Vagina (tissue), 2 donors: ENCODE data around the gene PNLIPRP3. TPM values are rescaled to one million over a fixed set of nuclear protein-coding genes. Genes with fewer than 3 reads are reported as not detected.

ENCODE experiments used
- DNase-seq, 2 donors: peaks; one replicate each; pipeline ENCODE4 v3.0.0-alpha.2; 2017; ENCODE audit errors: extremely low spot score in 2 of 2
- H3K27ac ChIP-seq: fragments of 200-600 bp; sonication (generic); one replicate; pipeline ENCODE4 v1.5.1; 2019
- H3K27me3 ChIP-seq: fragments of 200-600 bp; sonication (generic); one replicate; pipeline ENCODE4 v1.5.1; 2019
- H3K36me3 ChIP-seq, 2 donors: fragments of 200-600 bp; sonication (generic); one replicate each; pipeline ENCODE4 v1.5.1; 2017 to 2019
- H3K4me1 ChIP-seq: fragments of 200-600 bp; sonication (generic); one replicate; pipeline ENCODE4 v1.5.1; 2019
- H3K4me3 ChIP-seq, 2 donors: fragments of 200-600 bp; sonication (generic); 1 replicate in 1 of 2; 2 replicates in 1 of 2; pipeline ENCODE4 v1.5.1; 2016 to 2019
- H3K9me3 ChIP-seq: fragments of 200-600 bp; sonication (generic); one replicate; pipeline ENCODE4 v1.5.1; 2019
- CTCF ChIP-seq, 3 experiments: fragments of 450-650 bp in 2 of 3; fragments of 200-600 bp in 1 of 3; sonication (generic) in 1 of 3; IDR thresholded peaks; one replicate each; pipeline ENCODE4 v1.5.1; 2017 to 2019; ENCODE audit warnings: antibody characterized with exemption in 3 of 3, mild to moderate bottlenecking in 2 of 3, moderate library complexity in 2 of 3
- POLR2A ChIP-seq, 2 donors: fragments of 450-650 bp; IDR thresholded peaks; one replicate each; pipeline ENCODE4 v1.6.1; 2017; ENCODE audit warnings: antibody characterized with exemption in 2 of 2, mild to moderate bottlenecking in 2 of 2, moderate library complexity in 2 of 2
- POLR2AphosphoS5 ChIP-seq, 2 donors: sonication (generic); formaldehyde crosslinking; IDR thresholded peaks; one replicate each; pipeline ENCODE4 v1.9.0; 2017; ENCODE audit warnings: antibody characterized with exemption in 2 of 2, mild to moderate bottlenecking in 2 of 2, low read depth in 1 of 2; ENCODE audit not compliant: insufficient read depth in 1 of 2
- intact Hi-C: fragments of 100-400 bp; cut with DNase I; formaldehyde crosslinking; loops from one replicate; pipeline ENCODE4 v1.15.1; 2023
- total RNA-seq: library from RNA; depleted of rRNA; stranded (reverse); fragments of >200 nt; gene quantifications from one replicate; pipeline ENCODE4 v1.2.3, GENCODE V29; 2016

Gene PNLIPRP3
- total RNA-seq, 1 donor from 2014 or later: 2.2 TPM

- Histone ChIP-seq H3K9me3 (no peaks in the 10 kb centered on the region), H3K27me3 (no peaks in the 10 kb centered on the region), H3K27ac (no peak overlapping the region), H3K36me3 (no peaks in the 10 kb centered on the region), H3K4me1 (no peaks in the 10 kb centered on the region), H3K4me3 (no peak overlapping the region)
- TF ChIP-seq POLR2AphosphoS5 (IDR thresholded peaks at IDR 0.05; ENCODE audit: insufficient read depth in 1 of 2, low read depth in 1 of 2) (no peak), POLR2A (IDR thresholded peaks at IDR 0.05) (no peak), CTCF (IDR thresholded peaks at IDR 0.05) (no peak)
- DNase-seq: no peak
- intact Hi-C loops: no loop called here
These were observed 17.3 kb upstream of the PNLIPRP3 start for GRCh38 chr10:116410351-116410750.

- no peaks in the 10 kb centered on the region for H3K36me3 ChIP-seq
- no peak overlapping the region for H3K4me3 ChIP-seq
- no peak overlapping the region for H3K27ac ChIP-seq
- DNase-seq: no peak
- no peaks in the 10 kb centered on the region for H3K27me3 ChIP-seq
- TF ChIP-seq POLR2AphosphoS5 (IDR thresholded peaks at IDR 0.05; ENCODE audit: insufficient read depth in 1 of 2, low read depth in 1 of 2): no peak
- TF ChIP-seq POLR2A (IDR thresholded peaks at IDR 0.05): no peak
- TF ChIP-seq CTCF (IDR thresholded peaks at IDR 0.05): no peak
- intact Hi-C loops: no loop called here
- no peaks in the 10 kb centered on the region for H3K4me1 ChIP-seq
- H3K9me3 ChIP-seq: no peaks in the 10 kb centered on the region
These were observed 9.8 kb upstream of the PNLIPRP3 start for GRCh38 chr10:116417821-116418220.

- no peaks in the 10 kb centered on the region for H3K9me3 ChIP-seq
- no peaks in the 10 kb centered on the region for H3K27me3 ChIP-seq
- H3K4me3 ChIP-seq: no peak overlapping the region
- no peak for DNase-seq
- H3K4me1 ChIP-seq: no peaks in the 10 kb centered on the region
- no peaks in the 10 kb centered on the region for H3K36me3 ChIP-seq
- intact Hi-C loops: no loop called here
- TF ChIP-seq POLR2AphosphoS5 (IDR thresholded peaks at IDR 0.05; ENCODE audit: insufficient read depth in 1 of 2, low read depth in 1 of 2): no peak
- no peak for TF ChIP-seq POLR2A (IDR thresholded peaks at IDR 0.05)
- TF ChIP-seq CTCF (IDR thresholded peaks at IDR 0.05): no peak
- H3K27ac ChIP-seq: no peak overlapping the region
These were observed 9.3 kb upstream of the PNLIPRP3 start for GRCh38 chr10:116418389-116418788.

- Histone ChIP-seq H3K4me1 (no peaks in the 10 kb centered on the region), H3K9me3 (no peaks in the 10 kb centered on the region), H3K27ac (no peak overlapping the region), H3K4me3 (no peak overlapping the region), H3K36me3 (no peaks in the 10 kb centered on the region), H3K27me3 (no peaks in the 10 kb centered on the region)
- TF ChIP-seq CTCF (IDR thresholded peaks at IDR 0.05): no peak
- TF ChIP-seq POLR2A (IDR thresholded peaks at IDR 0.05): no peak
- no peak for TF ChIP-seq POLR2AphosphoS5 (IDR thresholded peaks at IDR 0.05; ENCODE audit: insufficient read depth in 1 of 2, low read depth in 1 of 2)
- intact Hi-C loops: no loop called here
- no peak for DNase-seq
These were observed 5.8 kb upstream of the PNLIPRP3 start for GRCh38 chr10:116421815-116422214.

GRCh38 chr10:116429288-116429977 lies 1.8 kb downstream of the PNLIPRP3 start:
- no peaks in the 10 kb centered on the region for H3K4me1 ChIP-seq
- H3K27ac ChIP-seq: peak overlapping the region; percentile 50
- H3K27me3 ChIP-seq: no peaks in the 10 kb centered on the region
- no peaks in the 10 kb centered on the region for H3K9me3 ChIP-seq
- H3K4me3 ChIP-seq: peak overlapping the region in 1 of 2 donors; percentile 6
- no peak for DNase-seq
- TF ChIP-seq POLR2A (IDR thresholded peaks at IDR 0.05) (no peak), POLR2AphosphoS5 (IDR thresholded peaks at IDR 0.05; ENCODE audit: insufficient read depth in 1 of 2, low read depth in 1 of 2) (no peak), CTCF (IDR thresholded peaks at IDR 0.05) (no peak)
- intact Hi-C loops: no loop called here
- H3K36me3 ChIP-seq: no peaks in the 10 kb centered on the region
